Activated CD4-positive, alpha-beta T cell treated with anti-CD3 and anti-CD28 coated beads for 36 hours (primary cell): ENCODE results near the gene STON2. TPM values are rescaled to one million over a fixed set of nuclear protein-coding genes. Genes with fewer than 3 reads are reported as not detected.
"Not testable (repeated sequence)": the region's sequence is repeated elsewhere in the genome, so short reads cannot be mapped to it uniquely, and the experiment has no call there.

ENCODE experiments used
- ATAC-seq: fragments of 200-7000 bp; cut with Tn5 transposase; one replicate; pipeline ENCODE4 v1.10.0; 2021; ENCODE audit warnings: mild to moderate bottlenecking, moderate library complexity
- CTCF ChIA-PET: fragments of 350-600 bp; sonication (Branson Sonifier 250); formaldehyde crosslinking; loops from one replicate; lab custom pipeline; 2021; ENCODE audit warnings: antibody characterized with exemption; lab: Charles Lee
- POLR2A ChIA-PET: fragments of 350-600 bp; sonication (Branson Sonifier 250); formaldehyde crosslinking; loops from one replicate; lab custom pipeline; 2021; ENCODE audit warnings: antibody characterized with exemption, inconsistent platforms; lab: Charles Lee
- DNase-seq: peaks from one replicate; pipeline ENCODE4 v3.0.0-alpha.2; 2020
- H3K27ac Mint-ChIP-seq: one replicate; pipeline ENCODE4 v1.8.0; 2021; ENCODE audit warnings: mixed read lengths
- H3K27me3 Mint-ChIP-seq: one replicate; pipeline ENCODE4 v1.8.0; 2021; ENCODE audit warnings: mixed read lengths
- H3K36me3 Mint-ChIP-seq: one replicate; pipeline ENCODE4 v1.8.0; 2021; ENCODE audit warnings: low read depth, mixed read lengths
- H3K4me1 Mint-ChIP-seq: one replicate; pipeline ENCODE4 v1.8.0; 2021; ENCODE audit warnings: mixed read lengths
- H3K4me3 Mint-ChIP-seq: one replicate; pipeline ENCODE4 v1.8.0; 2021; ENCODE audit warnings: mild to moderate bottlenecking, moderate library complexity, mixed read lengths
- H3K9me3 Mint-ChIP-seq: one replicate; pipeline ENCODE4 v1.8.0; 2021; ENCODE audit warnings: low read depth, mixed read lengths
- intact Hi-C, 2 experiments: fragments of 100-400 bp; cut with DNase I in 1 of 2; cut with micrococcal nuclease in 1 of 2; formaldehyde crosslinking; loops; one replicate each; pipeline versions ENCODE4 v1.14.2 to v1.15.1; 2022 to 2024; cut with DNase I, micrococcal nuclease
- total RNA-seq, 2 experiments: library from RNA; stranded (reverse); gene quantifications; one replicate each; pipeline ENCODE4 v1.2.3, GENCODE V29; 2021

The STON2 gene
- total RNA-seq, 2 experiments from 2014 or later, result 0.05 to 0.19 TPM

DNA sequence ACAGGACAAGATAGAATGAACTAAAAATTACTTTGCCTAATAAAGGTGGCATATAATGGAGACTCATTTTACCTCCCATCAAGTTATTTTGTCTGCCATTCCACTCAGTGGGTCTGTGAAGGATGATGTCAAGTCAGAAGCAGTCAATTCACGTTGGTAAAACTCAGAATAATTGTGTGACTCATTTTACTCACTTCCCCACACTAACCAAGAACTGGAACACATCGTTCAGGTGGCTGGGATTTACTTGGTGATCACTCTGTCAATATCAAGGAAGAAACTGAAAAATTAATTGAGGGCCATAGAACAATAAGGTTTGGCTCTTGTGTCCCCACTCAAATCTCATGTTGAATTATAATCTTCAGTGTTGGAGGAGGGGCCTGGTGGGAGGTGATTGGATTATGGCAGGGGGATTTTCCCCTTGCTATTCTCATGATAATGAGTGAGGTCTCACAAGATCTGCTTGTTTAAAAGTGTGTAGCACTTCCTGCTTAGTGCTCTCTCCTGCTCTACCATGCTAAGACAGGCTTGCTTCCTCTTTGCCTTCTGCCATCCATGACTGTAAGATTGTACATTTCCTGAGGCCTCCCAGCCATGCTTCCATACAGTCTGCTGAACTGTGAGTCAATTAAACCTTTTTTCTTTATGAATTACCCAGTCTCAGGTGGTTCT lies 143.7 kb downstream of the STON2 start:
- Mint-ChIP-seq H3K4me3 (no peak overlapping the region), H3K9me3 (no peaks in the 10 kb centered on the region), H3K4me1 (peaks cover 7% of the 10 kb centered on the region), H3K27ac (peak overlapping the region; percentile 21), H3K36me3 (no peaks in the 10 kb centered on the region), H3K27me3 (peaks cover 8% of the 10 kb centered on the region)
- ChIA-PET CTCF (no interaction called here), POLR2A (no interaction called here)
- intact Hi-C loops, result no loop called here
- DNase-seq (no peak), ATAC-seq (peak; percentile 80)

DNA sequence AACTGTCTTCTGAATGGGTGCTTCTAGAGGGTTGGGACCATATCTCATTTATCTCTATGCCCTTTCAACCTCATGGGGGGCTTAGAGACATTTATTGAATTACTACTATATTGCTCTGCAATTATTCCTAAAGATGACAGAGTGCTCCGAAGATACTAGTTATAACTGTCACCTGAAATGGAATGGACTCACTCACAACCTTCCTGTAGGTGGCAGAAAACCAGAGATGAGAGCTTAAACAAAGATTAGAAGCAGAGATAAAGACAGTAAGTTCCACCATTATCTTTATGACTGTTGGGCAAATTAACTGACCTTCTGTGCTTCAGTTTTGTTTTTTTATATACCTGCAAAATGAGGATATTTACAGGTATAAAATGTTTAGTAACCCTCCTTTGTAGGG lies 147.8 kb downstream of the STON2 start:
- DNase-seq (no peak), ATAC-seq (no peak)
- H3K36me3 Mint-ChIP-seq, result no peaks in the 10 kb centered on the region
- H3K9me3 Mint-ChIP-seq, result no peaks in the 10 kb centered on the region
- H3K4me1 Mint-ChIP-seq, result peaks cover 7% of the 10 kb centered on the region
- no peak overlapping the region for H3K4me3 Mint-ChIP-seq
- POLR2A ChIA-PET, result no interaction called here
- no peaks in the 10 kb centered on the region for H3K27me3 Mint-ChIP-seq
- CTCF ChIA-PET, result interaction anchor here (0.6 to 0.8 kb wide), 2 partner anchors 14 to 22 kb away, joined by 3 to 4 read pairs; no protein-coding TSS in a partner anchor
- no peak overlapping the region for H3K27ac Mint-ChIP-seq
- intact Hi-C loops, result no loop called here

GRCh38 chr14:81247271-81247766 lies 152.8 kb downstream of the STON2 start:
- no peak overlapping the region for H3K4me3 Mint-ChIP-seq
- ATAC-seq, result no peak
- no peak overlapping the region for H3K27ac Mint-ChIP-seq
- no peaks in the 10 kb centered on the region for H3K4me1 Mint-ChIP-seq
- ChIA-PET CTCF (interaction anchor here (0.8 kb wide), 1 partner anchor 35 kb away, joined by 3 read pairs; no protein-coding TSS in a partner anchor), POLR2A (no interaction called here)
- DNase-seq, result no peak
- H3K9me3 Mint-ChIP-seq, result peaks cover 9% of the 10 kb centered on the region
- intact Hi-C loops, result no loop called here
- H3K36me3 Mint-ChIP-seq, result peaks cover 4% of the 10 kb centered on the region
- H3K27me3 Mint-ChIP-seq, result no peaks in the 10 kb centered on the region

- Mint-ChIP-seq H3K36me3 (peaks cover 4% of the 10 kb centered on the region), H3K27me3 (no peaks in the 10 kb centered on the region), H3K4me3 (no peak overlapping the region), H3K9me3 (peaks cover 10% of the 10 kb centered on the region), H3K4me1 (no peaks in the 10 kb centered on the region), H3K27ac (no peak overlapping the region)
- no peak for ATAC-seq
- CTCF ChIA-PET, result interaction anchor here (0.6 kb wide), 1 partner anchor 180 kb away, joined by 3 read pairs; no protein-coding TSS in a partner anchor
- POLR2A ChIA-PET, result no interaction called here
- peak; percentile 9 for DNase-seq
- intact Hi-C loops, result no loop called here
These were observed 153.5 kb downstream of the STON2 start for GRCh38 chr14:81246461-81247270.

GRCh38 chr14:81245771-81246170 lies 154.4 kb downstream of the STON2 start:
- ChIA-PET CTCF (no interaction called here), POLR2A (no interaction called here)
- no peaks in the 10 kb centered on the region for H3K4me1 Mint-ChIP-seq
- H3K36me3 Mint-ChIP-seq, result peaks cover 4% of the 10 kb centered on the region
- DNase-seq (no peak), ATAC-seq (no peak)
- no peaks in the 10 kb centered on the region for H3K27me3 Mint-ChIP-seq
- no peak overlapping the region for H3K4me3 Mint-ChIP-seq
- H3K27ac Mint-ChIP-seq, result no peak overlapping the region
- intact Hi-C loops, result no loop called here
- peaks cover 10% of the 10 kb centered on the region for H3K9me3 Mint-ChIP-seq

GRCh38 chr14:81244431-81244830 lies 155.7 kb downstream of the STON2 start:
- ATAC-seq, intact Hi-C loops, H3K27me3 Mint-ChIP-seq, H3K36me3 Mint-ChIP-seq, H3K27ac Mint-ChIP-seq, CTCF ChIA-PET, DNase-seq, H3K4me3 Mint-ChIP-seq, POLR2A ChIA-PET, H3K4me1 Mint-ChIP-seq: not testable (repeated sequence)
- peaks cover 10% of the 10 kb centered on the region for H3K9me3 Mint-ChIP-seq

GRCh38 chr14:81243499-81243898 lies 156.6 kb downstream of the STON2 start:
- no peaks in the 10 kb centered on the region for H3K4me1 Mint-ChIP-seq
- DNase-seq (no peak), ATAC-seq (no peak)
- H3K9me3 Mint-ChIP-seq, result peaks cover 10% of the 10 kb centered on the region
- ChIA-PET CTCF (interaction anchor here (1.2 kb wide), 1 partner anchor 26 kb away, joined by 3 read pairs; no protein-coding TSS in a partner anchor), POLR2A (no interaction called here)
- H3K4me3 Mint-ChIP-seq, result no peak overlapping the region
- peaks cover 4% of the 10 kb centered on the region for H3K36me3 Mint-ChIP-seq
- intact Hi-C loops, result no loop called here
- H3K27me3 Mint-ChIP-seq, result no peaks in the 10 kb centered on the region
- no peak overlapping the region for H3K27ac Mint-ChIP-seq

DNA sequence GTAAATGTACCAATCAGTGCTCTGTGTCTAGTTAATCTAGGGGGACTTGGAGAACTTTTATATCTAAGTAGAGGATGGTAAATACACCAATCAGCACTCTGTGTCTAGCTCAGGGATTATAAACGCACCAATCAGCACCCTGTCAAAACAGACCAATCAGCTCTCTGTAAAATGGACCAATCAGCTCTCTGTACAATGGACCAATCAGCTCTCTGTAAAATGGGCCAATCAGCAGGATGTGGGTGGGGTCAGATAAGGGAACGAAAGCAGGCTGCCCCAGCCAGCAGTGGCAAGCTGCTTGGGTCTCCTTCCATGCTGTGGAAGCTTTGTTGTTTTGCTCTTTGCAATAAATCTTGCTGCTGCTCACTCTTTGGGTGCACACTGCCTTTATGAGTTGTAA lies 163.3 kb downstream of the STON2 start:
- H3K9me3 Mint-ChIP-seq, H3K36me3 Mint-ChIP-seq, H3K4me1 Mint-ChIP-seq, ATAC-seq, H3K4me3 Mint-ChIP-seq, H3K27ac Mint-ChIP-seq, intact Hi-C loops, DNase-seq, H3K27me3 Mint-ChIP-seq, POLR2A ChIA-PET: not testable (repeated sequence)
- CTCF ChIA-PET, result interaction anchor here (0.6 to 1.5 kb wide), 2 partner anchors 216 to 223 kb away, joined by 3 to 4 read pairs; no protein-coding TSS in a partner anchor

- Mint-ChIP-seq H3K36me3 (no peaks in the 10 kb centered on the region), H3K4me3 (no peak overlapping the region), H3K27ac (no peak overlapping the region), H3K4me1 (peaks cover 4% of the 10 kb centered on the region), H3K9me3 (no peaks in the 10 kb centered on the region), H3K27me3 (no peaks in the 10 kb centered on the region)
- ATAC-seq (no peak), DNase-seq (no peak)
- POLR2A ChIA-PET, result no interaction called here
- CTCF ChIA-PET, result interaction anchor here (1.5 kb wide), 1 partner anchor 224 kb away, joined by 4 read pairs; no protein-coding TSS in a partner anchor
- intact Hi-C loops, result no loop called here
These were observed 164.0 kb downstream of the STON2 start for GRCh38 chr14:81236138-81236537.

GRCh38 chr14:81235096-81235495 lies 165.0 kb downstream of the STON2 start:
- ChIA-PET POLR2A (no interaction called here), CTCF (interaction anchor here (0.8 to 1.2 kb wide), 2 partner anchors 34 to 39 kb away, joined by 3 to 4 read pairs; no protein-coding TSS in a partner anchor)
- DNase-seq, result no peak
- H3K9me3 Mint-ChIP-seq, result no peaks in the 10 kb centered on the region
- no peaks in the 10 kb centered on the region for H3K27me3 Mint-ChIP-seq
- no peak overlapping the region for H3K27ac Mint-ChIP-seq
- H3K4me3 Mint-ChIP-seq, result no peak overlapping the region
- no peaks in the 10 kb centered on the region for H3K36me3 Mint-ChIP-seq
- intact Hi-C loops, result no loop called here
- ATAC-seq, result no peak
- H3K4me1 Mint-ChIP-seq, result peaks cover 4% of the 10 kb centered on the region

- no peaks in the 10 kb centered on the region for H3K9me3 Mint-ChIP-seq
- intact Hi-C loops, result no loop called here
- no peaks in the 10 kb centered on the region for H3K36me3 Mint-ChIP-seq
- no peak overlapping the region for H3K27ac Mint-ChIP-seq
- peaks cover 4% of the 10 kb centered on the region for H3K4me1 Mint-ChIP-seq
- ATAC-seq (no peak), DNase-seq (no peak)
- ChIA-PET POLR2A (no interaction called here), CTCF (interaction anchor here (0.8 to 0.9 kb wide), 3 partner anchors 14 to 44 kb away, joined by 3 to 4 read pairs (median 4); no protein-coding TSS in a partner anchor)
- no peak overlapping the region for H3K4me3 Mint-ChIP-seq
- H3K27me3 Mint-ChIP-seq, result no peaks in the 10 kb centered on the region
These were observed 165.8 kb downstream of the STON2 start for GRCh38 chr14:81234278-81234677.
